Measurements from ENCODE around the gene PPP2R1A.

The PPP2R1A gene

GRCh38 chr19:52189735-52190486 is at the start of gene PPP2R1A:
PPP2R1A (plus strand) TSS chr19:52190052; CDS start chr19:52190097, 45 bp downstream.
- DNase-seq: peak; percentile 100

GRCh38 chr19:52141203-52141602 is 48.6 kb upstream of the PPP2R1A start:
- DNase-seq: no peak

- no peak for DNase-seq
These were observed 47.8 kb upstream of the PPP2R1A start for GRCh38 chr19:52142001-52142595.

- no peak for DNase-seq
These were observed 41.6 kb upstream of the PPP2R1A start for GRCh38 chr19:52148256-52148655.

- no peak for DNase-seq
These were observed 34.1 kb upstream of the PPP2R1A start for GRCh38 chr19:52155596-52156359.

GRCh38 chr19:52170304-52170703 is 19.5 kb upstream of the PPP2R1A start:
- no peak for DNase-seq

- peak; percentile 44 for DNase-seq
These were observed 19.0 kb upstream of the PPP2R1A start for GRCh38 chr19:52170863-52171320.

GRCh38 chr19:52171321-52172169 is 18.3 kb upstream of the PPP2R1A start, which contains the start of gene ZNF836:
ZNF836 (minus strand) TSS chr19:52171621; CDS start chr19:52168072, 3,549 bp downstream.
- peak; percentile 70 for DNase-seq

- no peak for DNase-seq
These were observed 17.5 kb upstream of the PPP2R1A start for GRCh38 chr19:52172347-52172746.

- no peak for DNase-seq
These were observed 13.3 kb upstream of the PPP2R1A start for GRCh38 chr19:52176574-52176973.

GRCh38 chr19:52187407-52187806 is 2.4 kb upstream of the PPP2R1A start:
- no peak for DNase-seq

- no peak for DNase-seq
These were observed 774 bp upstream of the PPP2R1A start for GRCh38 chr19:52188822-52189734.

GRCh38 chr19:52190487-52191293 is 838 bp downstream of the PPP2R1A start:
- DNase-seq: no peak

- DNase-seq: no peak
These were observed 1.5 kb downstream of the PPP2R1A start for GRCh38 chr19:52191389-52191788.

GRCh38 chr19:52191951-52192350 is 2.1 kb downstream of the PPP2R1A start:
- no peak for DNase-seq

GRCh38 chr19:52196256-52196967 is 6.6 kb downstream of the PPP2R1A start:
- DNase-seq: no peak

GRCh38 chr19:52197964-52198363 is 8.1 kb downstream of the PPP2R1A start:
- no peak for DNase-seq

GRCh38 chr19:52198678-52199077 is 8.8 kb downstream of the PPP2R1A start:
- no peak for DNase-seq

GRCh38 chr19:52200044-52200443 is 10.2 kb downstream of the PPP2R1A start:
- no peak for DNase-seq

Data from NCI-H526 treated with DMSO at 0.1 percent for 48 hours (cell line).